Stimulated activated CD4-positive, alpha-beta T cell treated with anti-CD3 and anti-CD28 coated beads, Interleukin-12 subunit alpha, Interleukin-12 subunit beta, amount 100 ng/mL, for 24 hours (primary cell): ENCODE results near the gene RASSF1.

ENCODE experiments used
- DNase-seq, 2 experiments: peaks; one replicate each; pipeline ENCODE4 v3.0.0-alpha.2; 2020; ENCODE audit warnings: low read depth in 2 of 2

RASSF1 gene, protein sequence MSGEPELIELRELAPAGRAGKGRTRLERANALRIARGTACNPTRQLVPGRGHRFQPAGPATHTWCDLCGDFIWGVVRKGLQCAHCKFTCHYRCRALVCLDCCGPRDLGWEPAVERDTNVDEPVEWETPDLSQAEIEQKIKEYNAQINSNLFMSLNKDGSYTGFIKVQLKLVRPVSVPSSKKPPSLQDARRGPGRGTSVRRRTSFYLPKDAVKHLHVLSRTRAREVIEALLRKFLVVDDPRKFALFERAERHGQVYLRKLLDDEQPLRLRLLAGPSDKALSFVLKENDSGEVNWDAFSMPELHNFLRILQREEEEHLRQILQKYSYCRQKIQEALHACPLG

DNA sequence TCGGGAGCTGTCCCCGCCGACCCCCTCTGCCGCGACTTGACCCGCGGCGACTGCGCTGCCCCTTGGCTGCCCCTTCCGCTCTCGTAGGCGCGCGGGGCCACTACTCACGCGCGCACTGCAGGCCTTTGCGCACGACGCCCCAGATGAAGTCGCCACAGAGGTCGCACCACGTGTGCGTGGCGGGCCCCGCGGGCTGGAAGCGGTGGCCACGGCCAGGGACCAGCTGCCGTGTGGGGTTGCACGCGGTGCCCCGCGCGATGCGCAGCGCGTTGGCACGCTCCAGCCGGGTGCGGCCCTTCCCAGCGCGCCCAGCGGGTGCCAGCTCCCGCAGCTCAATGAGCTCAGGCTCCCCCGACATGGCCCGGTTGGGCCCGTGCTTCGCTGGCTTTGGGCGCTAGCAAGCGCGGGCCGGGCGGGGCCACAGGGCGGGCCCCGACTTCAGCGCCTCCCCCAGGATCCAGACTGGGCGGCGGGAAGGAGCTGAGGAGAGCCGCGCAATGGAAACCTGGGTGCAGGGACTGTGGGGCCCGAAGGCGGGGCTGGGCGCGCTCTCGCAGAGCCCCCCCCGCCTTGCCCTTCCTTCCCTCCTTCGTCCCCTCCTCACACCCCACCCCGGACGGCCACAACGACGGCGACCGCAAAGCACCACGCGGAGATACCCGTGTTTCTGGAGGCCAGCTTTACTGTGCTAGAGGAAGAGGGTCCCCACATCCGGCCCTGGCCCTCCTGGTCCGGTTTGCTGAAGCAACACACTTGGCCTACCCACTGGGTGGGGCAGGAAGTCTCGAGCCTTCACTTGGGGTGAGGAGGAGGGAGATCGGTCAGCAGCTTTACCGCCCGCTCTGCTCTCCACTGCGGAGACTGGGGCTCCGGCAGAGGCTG lies at the start of gene RASSF1:
Gene RASSF1, minus strand, starts transcription at position 389 of the 882 bp plus-strand sequence. Its CDS starts 31 bp downstream, at position 358.
- DNase-seq: peak in 1 of 2 experiments; percentile 76

GRCh38 chr3:50389414-50389767 lies 48.8 kb upstream of the RASSF1 start:
- no peak for DNase-seq

DNA sequence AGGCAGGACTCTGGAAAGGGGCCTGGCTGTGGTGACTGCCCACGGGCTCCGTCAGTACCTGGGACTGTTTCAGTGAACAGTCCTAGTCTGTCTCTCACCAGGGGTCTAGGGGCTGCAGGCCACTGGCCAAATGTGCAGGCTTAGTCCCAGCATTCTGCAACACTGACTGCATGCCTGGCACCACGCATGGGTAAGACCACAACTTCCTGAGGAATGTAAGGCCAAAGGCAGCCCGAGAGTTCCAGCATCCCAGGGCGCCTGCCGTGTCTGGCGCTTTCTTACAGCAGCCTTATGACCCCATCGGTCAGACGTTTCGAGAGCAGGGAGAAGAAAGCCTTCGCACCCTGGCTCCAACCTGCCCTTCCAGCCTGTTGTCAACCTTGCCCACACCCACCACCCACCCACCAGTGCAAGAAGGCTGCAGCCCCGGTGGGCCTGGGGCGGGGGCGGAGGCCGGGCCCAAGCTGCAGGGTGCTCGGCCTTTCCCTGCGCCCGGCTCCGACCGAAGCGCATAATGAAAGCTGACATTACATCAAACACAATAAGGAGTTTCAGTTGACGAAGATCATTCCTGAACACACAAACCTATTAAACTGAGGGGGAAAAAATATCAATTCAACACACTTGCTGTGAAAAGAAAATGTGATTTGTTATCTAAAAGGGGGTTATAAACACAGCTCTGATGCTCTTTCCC lies 48.2 kb upstream of the RASSF1 start:
- no peak for DNase-seq

- DNase-seq: no peak
These were observed 47.5 kb upstream of the RASSF1 start for GRCh38 chr3:50388016-50388719.

DNA sequence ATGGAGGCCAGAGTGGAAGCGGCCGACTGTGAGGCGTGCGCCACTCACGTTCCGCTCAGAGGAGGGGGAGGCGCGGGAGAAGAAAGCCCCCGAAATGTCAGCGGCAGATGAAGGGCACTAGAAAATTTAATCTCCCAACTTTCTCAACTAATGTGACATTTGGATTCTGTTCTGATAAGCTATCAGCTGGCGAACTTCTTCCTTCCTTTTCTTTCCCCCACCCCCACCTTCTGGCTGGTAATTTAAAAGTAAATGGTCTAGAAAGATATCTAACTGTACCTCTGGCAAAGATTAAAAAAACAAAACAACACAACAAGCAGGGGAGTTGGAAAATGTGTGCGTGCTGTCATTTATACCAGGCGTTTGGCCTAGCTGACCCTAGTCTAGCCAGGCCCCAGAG lies 45.1 kb upstream of the RASSF1 start:
- DNase-seq: no peak

DNA sequence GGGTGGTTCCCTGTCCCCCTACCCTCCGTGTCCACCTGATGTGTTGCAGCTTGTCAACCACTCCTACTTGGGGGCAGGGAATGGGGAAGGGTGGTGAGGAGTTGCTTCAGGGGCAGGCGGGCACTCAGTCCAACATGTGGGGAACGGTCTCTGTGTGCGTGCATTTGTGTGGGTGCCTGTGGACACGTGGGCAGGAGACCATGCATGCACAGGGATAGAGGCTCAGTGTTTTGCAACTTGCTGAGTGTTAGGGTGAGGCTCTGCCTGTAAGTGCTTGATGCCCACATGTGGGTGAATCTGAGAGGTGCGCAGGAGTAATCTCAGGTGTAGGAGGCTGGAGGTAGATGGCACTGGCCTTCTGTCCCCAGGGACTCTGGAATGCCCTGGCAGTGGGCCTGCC lies 43.1 kb upstream of the RASSF1 start:
- no peak for DNase-seq

- no peak for DNase-seq
These were observed 42.1 kb upstream of the RASSF1 start for GRCh38 chr3:50382722-50383121.

DNA sequence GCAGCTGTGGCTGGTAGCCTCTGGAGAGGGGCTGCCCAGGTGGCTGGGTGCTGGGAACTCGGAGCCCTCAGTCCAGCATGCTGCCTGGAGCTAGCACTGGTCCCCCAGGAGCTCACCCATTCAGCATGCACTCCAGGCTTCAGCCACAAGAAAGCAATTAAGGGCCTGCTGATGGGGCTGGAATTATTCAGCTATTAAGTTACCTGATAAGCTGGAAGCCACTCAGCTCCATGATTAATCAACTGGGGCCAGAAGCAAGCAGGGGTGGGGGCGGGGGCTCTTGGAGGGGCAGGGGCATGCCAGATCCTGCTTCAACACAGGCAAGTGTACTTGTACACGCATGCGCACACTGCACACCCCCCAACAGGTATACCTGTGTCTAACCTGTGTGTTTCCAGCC lies 40.7 kb upstream of the RASSF1 start:
- DNase-seq: no peak

- DNase-seq: no peak
These were observed 39.9 kb upstream of the RASSF1 start for GRCh38 chr3:50380405-50381085.

DNA sequence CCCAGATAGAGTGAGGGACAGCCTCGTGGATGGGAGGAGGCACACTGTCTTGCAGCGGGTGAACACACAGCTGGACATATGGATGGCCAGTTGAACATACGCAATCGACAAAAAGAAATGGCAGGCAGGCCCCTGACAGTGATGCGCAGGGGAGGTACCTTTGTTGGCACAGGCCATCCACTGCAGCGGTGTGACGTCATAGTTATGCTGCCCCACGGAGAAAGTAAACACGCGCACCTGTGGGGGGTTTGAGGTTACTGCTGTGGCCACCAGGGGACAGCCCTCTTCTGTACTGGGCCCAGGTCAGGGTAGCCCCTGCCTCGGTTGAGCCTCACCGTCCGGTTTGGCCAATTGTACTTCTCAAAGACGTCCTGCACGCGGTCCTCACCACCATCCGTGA lies 38.1 kb upstream of the RASSF1 start:
- no peak for DNase-seq

- DNase-seq: no peak
These were observed 37.4 kb upstream of the RASSF1 start for GRCh38 chr3:50378024-50378423.

DNA sequence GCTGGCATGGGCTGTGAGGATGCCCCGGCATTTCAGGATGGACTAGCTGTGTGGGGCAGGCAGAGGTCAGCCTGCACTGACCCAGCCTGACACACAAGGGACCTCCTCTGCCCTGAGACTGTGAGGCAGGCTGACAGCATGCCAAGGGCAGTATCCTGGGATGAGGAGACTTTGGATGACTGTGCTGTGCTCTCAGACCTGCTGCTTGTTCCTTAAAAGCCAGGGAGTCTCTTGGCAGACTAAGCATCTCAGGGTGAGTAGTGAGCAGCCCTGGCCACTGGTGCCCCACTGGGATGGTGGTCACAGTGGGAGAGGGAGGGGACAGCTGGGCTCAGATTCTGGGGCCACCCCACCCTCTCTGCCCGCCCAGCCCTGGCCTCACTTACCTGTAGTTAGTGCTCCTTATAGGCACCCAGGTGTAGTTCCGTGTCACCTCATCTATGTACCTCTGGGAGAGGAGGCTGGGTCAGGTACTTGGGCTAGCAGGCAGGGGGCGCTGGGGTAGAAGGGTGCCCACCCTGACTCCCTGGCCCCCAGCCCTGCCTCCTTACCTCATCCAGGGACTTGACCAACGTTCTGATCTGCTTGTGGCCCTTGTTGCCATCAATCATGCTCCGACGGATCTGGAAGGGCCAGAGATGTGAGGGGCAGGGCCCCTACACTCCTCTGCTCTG lies 34.8 kb upstream of the RASSF1 start:
- no peak for DNase-seq

- no peak for DNase-seq
These were observed 34.0 kb upstream of the RASSF1 start for GRCh38 chr3:50374363-50375257.

DNA sequence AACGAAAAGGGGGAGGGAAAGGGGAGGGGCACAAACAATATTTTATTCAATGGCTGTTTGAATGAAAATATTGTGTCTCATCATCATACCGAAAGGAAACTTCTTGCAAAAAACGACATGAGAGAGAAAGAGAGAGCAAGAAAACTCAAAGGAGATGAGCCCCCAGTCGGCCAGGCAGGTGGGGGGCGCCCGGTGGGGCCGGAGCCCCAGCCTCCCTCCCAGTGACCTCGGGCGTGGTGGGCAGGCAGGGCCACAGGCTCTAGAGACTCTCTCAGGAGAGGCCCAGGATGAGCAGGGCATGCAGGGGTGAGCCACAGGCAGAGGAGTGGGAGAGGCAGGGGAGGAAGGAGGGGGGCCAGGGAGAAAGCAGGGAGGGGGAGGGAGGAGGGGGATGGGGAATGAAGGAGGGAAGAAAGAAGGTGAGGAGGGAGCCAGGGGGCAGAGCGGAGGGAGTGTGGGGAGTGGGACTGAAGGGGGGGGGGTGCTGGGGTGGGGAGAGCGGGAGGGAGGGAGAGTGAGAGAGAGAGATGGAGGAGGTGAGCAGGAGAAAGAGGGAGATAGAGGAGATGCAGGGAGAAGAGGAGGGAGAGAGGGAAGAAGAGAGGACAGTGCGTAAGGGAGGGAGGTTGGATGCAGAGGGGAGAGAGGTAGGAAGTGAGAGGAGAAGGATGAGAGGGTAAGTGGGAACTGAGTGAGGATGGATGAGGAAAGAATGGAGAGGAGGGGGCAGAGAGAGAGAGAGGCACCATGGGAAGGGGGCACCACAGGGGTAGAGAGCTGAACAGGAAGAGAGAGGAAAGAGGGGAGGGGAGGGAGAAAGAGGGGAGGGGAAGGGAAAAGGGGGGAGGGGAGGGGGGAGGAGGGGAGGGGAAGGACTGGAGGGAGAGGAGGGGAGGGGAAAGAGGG lies 32.8 kb upstream of the RASSF1 start:
- DNase-seq: no peak

DNA sequence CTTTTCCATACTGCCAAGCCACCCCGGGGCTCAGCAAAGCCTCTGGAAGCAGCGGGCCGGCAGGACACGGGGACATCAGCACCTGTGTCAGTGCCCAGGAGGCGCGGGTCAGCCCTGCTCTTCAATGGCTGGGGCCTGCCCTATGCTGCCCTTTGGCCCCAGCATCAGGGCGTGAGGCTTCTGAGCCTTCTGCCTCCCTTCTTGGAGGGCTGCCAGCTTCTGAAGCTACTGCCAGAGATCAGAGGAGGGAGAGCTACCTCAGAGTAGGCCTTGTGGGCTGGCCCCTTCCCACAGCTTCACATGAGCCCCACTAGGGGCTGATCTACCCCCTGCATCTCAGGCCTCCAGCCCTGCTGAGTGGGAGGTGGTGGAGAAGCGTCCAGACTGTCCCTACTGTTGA lies 31.7 kb upstream of the RASSF1 start:
- DNase-seq: no peak

DNA sequence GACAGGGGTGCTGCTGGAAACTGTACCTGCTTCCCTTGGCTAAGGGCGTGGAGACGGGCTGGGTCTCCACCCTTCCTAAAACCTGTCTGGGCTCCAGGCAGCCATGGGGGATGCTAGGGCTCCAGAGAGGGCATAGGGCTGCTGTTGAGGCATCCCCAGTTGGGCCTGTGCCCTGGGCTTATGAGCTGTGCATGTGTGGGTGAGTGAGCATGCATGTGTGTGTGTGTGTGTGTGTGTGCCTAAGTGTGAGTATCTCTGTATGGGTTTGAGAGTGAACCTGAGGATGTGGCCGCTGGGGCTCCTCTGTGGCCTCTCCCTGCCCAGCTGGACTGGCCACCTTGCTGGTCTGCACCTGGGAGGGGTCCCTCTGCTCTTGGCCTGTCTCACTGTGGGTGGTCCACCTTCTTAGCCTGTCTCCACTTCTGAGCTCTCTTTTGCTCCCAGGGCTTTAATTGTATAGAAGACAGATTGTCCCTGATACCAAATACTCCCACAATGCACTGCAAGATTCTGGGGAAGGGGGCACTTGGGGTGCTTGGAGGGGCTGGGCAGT lies 30.6 kb upstream of the RASSF1 start:
- DNase-seq: no peak

GRCh38 chr3:50370594-50370993 lies 30.0 kb upstream of the RASSF1 start:
- no peak for DNase-seq

GRCh38 chr3:50369012-50369670 lies 28.5 kb upstream of the RASSF1 start:
- no peak for DNase-seq
